T1000 (cell line): ENCODE measurements around the gene GPAM.
A peak's percentile ranks its signal among the peaks of the same experiment; 100 is the strongest.

Experiments used
- DNase-seq: peaks from one replicate; lab custom pipeline; 2025; ENCODE audit warnings: mixed read lengths; lab: John Stamatoyannopoulos, UW

The GPAM gene

DNA sequence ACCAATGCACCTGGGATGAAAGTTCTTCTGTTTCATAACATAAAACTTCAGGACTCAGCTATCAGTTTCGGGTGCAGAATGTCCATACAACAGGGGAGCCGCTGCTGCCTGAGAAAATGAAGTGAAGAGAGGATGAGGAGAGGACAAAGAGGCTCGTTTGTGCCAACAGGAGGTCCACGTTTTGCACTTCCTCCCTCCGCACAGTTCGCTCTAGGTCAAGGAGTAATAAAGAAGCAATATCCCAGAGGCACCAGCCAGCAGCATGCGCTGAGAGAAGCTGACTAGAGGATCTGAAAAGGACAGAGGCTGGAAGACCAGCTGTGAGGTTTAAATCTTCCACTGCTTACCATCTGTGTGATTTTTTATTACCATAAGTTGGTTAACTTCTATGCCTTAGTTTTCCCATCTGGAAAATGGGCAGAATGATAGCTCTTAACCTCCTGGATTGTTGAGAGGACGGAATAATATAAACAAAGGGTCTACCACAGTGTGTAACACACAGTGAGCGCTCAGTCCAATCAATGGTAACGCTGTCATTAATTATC, 709 bp downstream of the GPAM start:
- no peak for DNase-seq

DNA sequence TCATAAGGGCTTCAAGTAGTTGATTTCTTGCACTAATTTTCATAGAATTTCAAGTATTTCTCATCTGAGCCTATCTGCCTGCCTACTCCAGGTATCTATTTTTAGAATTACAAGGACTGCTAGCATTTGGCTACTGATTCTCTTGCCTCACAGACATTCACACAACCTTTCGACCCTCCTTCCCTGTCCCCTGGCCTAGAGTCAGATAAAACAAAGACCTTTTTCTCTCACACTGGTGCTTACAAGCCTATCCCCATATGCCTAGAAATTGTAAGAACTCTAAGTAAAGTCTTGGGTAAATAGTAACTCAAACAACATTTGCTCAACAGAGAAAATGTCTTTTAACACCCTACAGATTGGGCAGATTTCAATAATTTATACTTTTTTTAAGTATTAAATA, 6.3 kb downstream of the GPAM start:
- no peak for DNase-seq

DNA sequence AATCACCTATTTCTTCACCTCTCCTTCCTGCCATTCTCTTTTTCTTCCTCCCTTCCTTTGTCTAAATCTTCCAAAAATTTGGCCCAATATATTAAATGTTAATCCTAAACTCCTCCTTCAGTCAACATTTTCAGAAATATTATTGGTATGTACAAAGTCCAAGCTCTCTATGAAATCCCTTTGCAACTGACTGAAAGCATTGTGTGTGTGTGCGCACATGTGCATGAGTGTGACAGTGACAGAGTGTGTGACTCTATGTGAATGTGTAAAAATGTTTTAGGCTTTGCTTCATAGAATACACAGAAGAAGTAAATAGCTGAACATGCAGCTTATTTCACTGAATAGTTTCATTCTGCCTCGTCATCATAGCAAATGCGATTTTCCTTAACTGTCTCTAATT, 7.0 kb downstream of the GPAM start:
- no peak for DNase-seq

DNA sequence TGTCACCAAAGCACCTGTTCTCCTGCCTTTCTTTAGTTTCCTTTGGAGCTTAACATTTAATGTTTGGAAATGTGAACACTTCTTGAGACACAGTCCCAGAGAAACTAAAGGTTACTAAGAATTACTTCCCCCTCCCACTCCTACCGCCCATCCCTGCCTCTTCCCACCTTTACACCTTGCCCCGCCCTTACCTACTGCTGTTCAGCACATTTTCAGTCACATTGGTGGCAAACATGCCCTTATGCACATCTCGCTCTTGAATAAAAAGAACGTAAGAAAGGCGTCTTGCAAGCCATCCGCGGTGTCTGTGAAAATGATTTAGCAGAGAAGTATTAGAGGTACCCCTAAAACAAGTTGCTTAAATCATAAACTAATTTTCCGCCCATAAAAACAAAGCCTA, 8.2 kb downstream of the GPAM start:
- no peak for DNase-seq

DNA sequence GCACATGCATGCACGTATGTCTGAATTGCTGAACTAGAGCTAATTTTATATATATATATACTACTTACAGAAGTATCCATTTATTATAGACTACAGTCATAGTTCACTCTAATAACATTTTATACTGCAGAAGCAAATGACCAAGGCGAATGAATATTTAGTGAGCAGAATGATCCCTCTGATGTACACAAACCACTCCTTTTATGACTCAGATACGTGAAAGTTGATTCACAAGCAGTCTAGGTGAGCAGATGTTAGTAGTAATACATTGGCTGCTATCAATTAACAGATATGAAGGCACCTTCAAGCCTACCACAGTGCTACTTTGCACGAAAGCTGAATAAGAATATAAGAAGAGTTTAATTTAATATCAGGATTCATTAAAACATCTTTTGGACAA, 10.4 kb downstream of the GPAM start:
- DNase-seq, result no peak

DNA sequence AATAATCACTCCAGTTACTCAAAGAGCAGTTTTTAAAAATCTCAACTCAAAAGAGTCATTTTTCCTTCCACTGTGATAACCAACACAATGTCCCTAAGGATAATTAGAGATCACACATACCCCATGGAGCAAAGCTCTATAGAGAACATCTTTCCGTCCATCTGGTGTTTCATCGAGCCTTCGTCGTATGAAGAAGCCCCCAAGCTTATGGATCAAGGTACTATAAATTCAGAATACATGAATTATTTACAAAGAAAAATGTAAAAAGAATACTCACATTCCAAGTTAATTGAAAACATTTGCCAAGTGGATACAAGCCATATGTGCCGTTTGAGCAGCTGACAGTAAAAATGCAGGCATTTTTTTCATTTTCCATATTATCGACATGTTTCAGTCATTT, 14.8 kb downstream of the GPAM start:
- no peak for DNase-seq

DNA sequence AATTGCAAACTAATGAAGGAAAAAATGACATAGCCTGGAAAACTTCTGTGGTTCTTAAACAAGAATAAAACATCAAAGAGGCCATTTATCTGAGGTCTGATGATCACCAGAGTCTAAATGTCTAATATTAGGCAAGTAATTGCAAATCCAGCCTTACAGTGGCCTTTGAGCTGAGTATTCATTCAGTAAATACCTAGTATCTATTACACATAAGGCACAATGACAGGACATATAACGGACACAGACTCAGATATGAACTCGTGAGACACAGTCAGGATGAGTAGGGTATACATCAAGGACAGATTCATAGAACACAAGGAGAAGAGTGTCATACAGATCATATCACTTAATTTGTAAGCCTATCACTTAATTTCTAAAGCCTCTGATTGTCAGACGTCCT, 16.8 kb downstream of the GPAM start:
- DNase-seq, result no peak

DNA sequence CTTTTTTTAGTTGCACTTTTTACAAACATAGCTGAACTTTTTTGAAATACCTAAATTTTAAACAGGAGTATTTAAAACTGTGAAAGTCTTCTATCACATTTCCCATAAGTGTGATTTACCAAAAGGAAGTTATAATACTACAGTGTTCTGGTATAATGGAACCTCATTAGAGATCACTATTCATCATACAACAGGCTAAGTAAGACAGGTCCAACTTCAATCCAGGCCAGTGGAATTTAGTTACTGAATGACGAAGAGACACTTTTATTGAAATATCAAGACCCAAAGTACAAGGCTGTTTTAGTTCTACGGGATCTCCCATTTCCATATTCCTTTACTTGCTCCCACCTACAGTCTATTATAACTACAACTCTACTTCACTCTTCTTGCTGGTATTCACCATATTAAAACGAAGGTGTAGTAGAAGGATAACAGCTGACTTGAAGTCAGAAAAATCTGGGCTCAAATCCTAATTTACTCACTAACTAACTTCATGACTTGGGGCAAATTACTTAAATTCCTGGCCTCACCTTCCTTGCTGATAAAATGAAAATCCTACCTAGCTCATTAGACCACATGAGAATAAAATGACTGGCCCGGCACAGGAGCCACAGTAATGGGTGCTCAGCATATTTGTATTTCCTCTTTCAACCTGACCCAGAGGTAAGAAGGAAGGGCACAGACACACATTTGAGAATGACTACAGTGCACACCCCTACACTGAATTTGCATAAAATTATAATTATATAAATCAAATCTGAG, 21.6 kb downstream of the GPAM start:
- no peak for DNase-seq

DNA sequence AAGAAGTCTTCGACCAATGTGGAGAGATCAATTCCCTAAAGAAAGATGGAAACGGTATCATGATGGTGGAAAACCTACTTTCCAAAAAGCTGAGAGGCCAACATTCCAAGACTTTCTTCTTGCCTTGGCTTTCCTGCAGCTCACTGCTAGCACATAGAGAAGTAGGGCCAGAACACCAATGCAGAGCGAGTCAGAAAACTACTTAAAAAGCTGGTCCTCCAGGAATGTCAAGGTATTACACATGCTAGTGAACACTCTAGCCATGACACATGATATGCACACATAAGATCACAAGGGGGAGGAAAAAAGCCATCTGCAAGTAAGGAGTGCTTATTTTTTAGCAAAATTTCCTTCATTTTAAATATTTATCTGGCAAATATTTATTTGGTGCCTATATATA, 22.7 kb downstream of the GPAM start:
- no peak for DNase-seq

DNA sequence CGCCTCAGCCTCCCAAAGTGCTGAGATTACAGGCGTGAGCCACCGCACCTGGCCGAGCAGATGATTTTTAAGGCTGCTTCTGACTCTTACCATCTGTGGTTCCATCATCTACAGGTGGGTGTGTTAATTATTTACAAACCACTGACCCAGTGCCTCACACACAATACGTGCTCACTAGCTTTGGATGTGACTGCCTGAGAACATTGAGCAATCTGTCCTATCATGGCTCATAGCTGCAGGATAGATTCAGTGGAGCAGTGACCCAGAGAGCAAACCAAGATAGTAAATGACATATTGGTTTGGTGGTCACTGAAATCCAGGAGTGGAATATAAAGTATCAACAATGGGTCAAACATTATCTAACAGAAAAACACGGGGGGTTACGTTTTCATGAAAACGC, 24.1 kb downstream of the GPAM start:
- no peak for DNase-seq

DNA sequence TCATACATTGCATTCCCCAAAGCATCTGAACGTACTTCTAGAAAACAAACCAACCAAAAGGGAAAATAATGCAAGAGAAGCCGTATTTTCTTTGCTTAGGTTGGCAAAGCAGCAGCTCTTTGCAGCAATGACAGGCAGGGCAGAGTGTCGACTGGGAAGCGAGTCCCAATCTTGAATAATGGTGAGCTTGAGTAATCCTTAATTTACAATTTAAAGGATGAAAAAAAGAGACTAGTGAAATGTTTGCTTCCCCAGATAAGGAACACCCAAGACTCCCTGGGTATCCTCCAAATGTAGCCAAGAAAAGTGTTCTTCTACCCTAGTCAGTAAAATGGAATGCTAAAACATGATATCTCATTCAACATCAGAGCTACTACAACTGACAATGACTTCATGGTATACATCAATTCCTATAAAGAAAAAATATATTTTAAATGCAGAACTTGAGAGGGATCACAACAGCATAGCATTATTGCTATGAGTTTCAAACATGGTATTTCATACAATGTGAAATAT, 32.0 kb downstream of the GPAM start:
- no peak for DNase-seq

DNA sequence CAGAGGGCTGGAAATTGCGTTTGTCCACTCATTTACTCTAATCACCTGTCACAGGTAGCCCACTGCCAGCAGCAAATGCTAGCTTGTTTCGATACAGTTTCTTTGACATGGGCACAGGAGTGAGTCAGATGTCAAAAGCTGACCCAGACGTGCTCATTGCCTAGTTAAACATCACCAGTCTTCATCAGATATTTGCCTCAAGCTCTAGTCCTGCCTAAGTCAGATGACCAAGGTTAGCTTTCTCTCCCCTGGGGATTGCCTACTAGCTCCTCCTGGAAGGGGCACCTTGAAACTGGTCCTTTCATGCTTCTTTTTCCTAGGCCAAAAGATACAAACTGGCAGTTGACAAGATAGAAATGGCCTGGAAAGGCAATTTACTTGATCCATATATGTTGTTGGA, 35.2 kb downstream of the GPAM start:
- DNase-seq, result no peak

DNA sequence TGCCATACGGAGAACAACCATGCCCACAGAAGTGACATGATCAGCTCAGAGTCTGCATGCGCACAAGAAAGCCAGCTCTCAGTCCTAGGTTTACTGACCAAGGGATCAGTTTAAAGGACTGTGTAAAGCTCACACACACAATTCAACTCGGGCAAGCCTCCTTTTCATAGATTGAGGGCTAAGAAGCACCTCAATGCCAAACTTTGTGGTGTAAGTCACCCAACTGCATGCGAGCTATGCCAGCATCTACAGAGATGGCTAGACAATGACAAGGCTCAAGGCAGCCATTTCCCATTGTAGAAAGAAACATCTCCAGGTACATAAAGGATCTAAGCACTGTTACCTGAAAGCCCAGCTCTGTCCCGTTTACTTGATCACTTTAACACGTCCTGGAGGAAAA, 36.8 kb downstream of the GPAM start:
- DNase-seq, result no peak

DNA sequence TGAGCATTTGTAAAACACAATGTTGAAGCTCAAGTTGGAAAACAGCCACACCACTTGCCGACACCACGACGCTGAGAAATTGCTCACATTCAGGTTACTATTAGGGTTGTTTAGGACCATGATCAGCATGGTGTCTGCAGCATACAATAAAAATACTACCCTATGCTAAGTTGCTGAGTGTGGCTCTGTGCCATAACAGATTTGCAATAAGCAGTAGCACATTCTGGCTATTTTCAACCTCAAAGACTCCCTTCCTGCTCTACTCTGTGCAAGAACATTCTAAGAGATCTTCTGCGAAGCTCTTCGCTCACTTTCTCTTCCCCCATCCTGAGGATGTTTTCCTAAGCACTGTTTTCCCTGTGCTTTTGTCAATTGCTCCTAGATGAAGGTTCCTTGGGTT, 38.3 kb downstream of the GPAM start:
- DNase-seq, result no peak

DNA sequence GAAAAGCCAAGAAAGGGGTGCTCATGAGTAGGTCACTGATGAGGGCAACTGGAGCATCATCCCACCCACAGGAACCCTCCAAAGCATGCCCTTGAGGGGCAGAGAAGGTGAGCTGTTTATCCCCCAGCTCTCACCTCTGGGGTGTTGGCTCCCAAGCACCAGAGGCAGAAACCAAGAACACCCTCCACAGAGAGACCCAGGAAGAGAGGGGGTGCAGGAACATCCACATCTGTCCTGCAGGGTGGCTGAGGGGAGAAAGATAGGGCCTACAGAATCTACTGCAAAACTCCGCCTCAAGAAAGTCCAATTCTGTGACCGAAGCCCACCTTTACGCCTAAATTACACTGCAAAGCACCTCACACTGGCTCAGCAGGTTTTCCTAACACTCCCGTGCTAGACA, 40.1 kb downstream of the GPAM start:
- DNase-seq, result no peak

DNA sequence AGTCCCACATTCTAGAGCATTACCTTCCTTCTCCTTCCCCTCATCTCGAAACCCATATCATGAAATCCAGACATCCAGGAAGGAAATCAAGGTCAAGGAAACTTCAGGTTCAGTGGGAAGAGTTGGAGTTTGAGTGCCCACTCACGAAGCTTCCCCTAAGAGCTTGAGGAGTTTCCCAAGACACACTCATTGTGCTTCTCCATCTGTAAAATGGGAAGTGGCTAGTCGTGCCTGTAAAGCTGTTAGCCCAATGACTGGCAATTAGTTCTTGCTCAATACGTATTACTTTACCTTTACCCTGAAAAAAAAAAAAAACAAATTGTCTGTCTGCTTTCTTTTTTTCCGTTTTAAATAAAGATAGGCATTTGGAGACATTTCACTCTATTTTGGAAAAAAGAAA, 42.3 kb downstream of the GPAM start:
- no peak for DNase-seq

DNA sequence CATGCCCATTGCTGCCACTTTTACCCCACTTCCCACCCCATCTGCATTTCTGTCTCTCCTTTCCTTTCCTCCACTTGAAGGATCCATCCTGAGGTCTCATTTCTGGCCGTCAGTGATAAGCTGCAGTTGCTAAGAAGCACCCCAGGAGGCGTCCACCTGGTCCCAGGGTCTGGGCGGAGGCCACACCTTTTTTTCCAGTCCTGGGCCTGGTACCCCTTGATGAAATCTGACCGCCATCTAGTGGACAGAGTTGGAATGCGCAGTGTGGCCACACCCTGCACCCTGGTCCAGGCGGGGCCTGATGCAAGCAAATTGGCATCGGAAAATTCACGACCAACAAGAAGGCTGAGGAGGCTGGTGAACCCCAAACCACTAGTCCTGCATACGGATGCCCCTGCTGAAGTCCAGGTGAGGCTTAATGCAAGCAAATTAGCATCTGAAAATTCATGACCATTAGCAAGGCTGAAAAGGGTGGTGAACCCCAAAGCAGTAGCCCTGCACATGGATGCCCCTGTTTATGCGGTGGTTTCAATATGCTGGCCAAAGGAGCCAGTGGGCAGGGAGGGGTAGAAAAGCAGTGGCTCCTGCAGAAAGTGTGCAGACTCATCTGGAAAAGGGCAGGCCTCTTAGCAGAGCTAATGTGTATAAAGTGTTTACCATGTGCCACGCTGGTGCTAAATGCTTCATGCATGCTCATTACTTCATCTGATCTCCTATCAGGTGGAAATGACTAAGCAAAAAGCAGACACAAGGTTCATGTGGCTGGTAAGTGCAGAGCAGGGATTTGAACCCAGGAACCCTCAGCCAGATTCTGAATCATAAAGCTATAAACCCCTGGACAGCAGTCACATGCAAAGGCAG, 43.2 kb downstream of the GPAM start:
- DNase-seq, result peak; percentile 63

DNA sequence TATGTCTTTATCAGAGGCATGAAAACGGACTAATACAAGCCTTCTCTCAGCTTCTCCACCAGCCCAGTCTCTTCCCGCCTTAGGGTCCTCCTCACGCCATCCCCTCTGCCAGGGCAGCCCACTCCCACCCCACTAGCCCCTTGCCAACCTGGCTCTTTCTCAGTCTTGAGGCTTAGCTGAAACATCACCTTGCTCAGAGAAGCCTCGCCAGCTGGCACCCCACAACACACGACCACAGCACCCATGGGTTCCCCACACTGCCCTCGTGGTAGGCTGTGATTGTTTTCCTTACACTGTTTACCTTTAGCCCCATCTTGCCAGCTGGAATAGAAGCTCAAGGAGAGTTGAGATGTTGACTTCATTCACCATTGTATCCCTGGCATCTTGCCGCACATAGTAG, 44.4 kb downstream of the GPAM start:
- DNase-seq, result no peak

DNA sequence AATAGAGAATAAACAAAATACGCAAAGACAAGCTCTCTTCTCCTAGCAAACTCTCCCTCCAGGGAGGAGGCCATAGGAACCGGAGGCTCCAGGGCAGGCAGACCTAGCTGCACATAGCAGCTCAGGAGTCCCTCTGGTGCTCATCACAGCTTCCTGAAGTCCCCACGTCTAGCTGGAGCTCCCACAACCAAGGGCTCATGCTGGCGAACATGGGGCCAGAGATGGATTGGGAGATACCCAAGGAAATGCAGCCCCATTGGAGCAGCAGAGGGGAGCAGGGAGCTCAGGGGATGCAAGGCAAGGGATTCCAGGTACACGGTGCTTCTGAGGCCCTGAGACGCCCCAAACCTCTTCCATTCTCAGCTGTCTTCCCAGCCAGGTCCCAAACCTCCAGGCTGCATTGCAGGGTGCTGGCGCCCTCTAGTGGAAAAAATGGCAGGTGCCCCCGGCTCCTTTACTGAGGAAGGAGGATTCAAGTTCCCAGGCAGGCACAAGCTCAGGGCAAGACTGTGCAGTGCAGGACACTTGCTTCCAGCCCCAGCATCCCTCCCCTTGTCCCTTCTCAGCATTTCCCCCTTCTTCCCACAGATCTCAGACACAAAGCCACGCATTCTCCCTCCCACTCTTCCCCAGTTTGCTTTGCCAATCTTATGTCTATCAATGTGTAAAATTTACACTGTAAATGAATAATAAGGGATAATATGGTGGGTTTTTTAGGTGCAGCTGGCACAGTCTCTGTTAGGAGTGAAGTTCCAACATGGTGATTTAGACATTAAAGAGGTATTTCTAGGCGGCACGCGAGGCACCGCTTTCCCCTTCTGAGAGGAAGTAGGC, 46.2 kb downstream of the GPAM start:
- DNase-seq, result peak; percentile 55

DNA sequence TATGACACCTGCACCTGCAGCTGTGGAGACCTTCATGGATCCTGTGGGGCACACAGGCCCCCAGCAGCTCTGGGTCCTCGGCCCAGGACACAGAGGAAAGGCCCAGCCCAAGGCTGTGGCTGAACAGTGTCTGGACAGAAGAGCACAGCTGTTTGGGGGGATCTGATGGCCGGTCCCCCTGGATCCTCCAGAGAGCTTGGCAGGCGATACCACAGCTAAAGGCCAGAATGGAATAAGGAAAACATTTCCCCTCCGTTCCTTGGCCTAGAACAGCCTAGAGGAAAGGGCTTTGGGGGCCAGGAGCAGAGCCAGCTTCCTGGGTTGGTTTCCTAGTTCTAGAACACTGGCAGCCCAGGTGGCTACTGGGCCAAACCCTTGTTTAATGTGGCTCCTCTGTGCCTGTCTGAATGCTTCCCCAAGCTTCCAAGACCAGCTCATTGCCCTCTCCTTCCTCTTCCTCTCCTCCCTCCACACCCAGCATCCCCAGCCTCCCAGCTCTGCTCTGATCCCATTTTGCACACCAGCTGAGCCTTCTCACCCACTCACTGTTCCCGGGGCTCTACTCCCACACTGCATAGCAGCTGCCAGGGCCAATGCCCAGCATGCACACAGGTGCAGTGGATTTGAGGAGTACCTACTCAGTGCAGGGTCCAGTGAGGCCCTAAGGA, 46.9 kb downstream of the GPAM start:
- DNase-seq, result no peak

DNA sequence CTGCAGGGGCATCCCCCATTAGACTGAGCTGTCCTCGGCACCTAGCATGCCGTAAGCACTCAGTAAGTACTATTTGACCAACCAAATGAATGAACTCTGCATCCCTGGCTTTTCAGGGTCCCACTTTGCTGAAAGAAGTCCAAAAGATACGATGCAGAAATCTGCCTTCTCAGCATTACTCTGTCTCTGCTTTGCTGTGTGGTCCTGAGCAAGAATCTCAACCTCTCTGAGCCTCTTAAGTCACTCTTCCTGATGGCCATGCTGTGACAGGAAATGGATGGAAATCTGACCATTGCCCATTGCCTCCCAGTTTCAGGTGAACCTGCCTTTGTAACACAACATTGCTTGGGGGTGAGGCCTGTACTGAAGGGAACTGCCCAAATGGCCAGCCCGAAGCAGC, 48.0 kb downstream of the GPAM start:
- DNase-seq, result no peak

DNA sequence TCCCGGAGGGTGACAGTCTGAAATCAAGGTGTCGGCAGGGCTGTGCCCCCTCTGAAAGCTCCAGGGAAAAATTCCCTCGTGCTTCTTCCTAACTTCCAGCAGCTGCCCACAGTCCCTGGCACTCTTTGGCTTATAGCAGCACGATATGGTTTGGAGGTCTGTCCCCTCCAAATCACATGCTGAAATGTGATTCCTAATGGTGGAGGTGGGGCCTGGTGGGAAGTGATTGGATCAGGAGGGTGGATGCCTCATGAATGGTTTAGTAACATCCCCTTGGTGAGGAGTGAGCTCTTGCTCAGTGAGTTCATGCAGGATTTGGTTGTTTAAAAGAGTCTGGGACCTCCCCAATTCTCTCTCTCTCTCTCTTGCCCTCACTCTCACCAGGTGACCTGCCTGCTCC, 51.1 kb downstream of the GPAM start:
- no peak for DNase-seq
